ENCODE results near the gene MDM2.

- no peak for TF ChIP-seq POLR2A (IDR thresholded peaks at IDR 0.05)
- TF ChIP-seq CTCF (IDR thresholded peaks at IDR 0.05), result no peak
- no peak for TF ChIP-seq POLR2AphosphoS5 (IDR thresholded peaks at IDR 0.05; ENCODE audit: insufficient read depth in 1 of 2, low read depth in 1 of 2)
These were observed 24.0 kb upstream of the MDM2 start for GRCh38 chr12:68784015-68784414.

All from vagina (tissue), 2 donors.